Measurements from ENCODE around the gene ZSWIM6.

ZSWIM6 gene

DNA sequence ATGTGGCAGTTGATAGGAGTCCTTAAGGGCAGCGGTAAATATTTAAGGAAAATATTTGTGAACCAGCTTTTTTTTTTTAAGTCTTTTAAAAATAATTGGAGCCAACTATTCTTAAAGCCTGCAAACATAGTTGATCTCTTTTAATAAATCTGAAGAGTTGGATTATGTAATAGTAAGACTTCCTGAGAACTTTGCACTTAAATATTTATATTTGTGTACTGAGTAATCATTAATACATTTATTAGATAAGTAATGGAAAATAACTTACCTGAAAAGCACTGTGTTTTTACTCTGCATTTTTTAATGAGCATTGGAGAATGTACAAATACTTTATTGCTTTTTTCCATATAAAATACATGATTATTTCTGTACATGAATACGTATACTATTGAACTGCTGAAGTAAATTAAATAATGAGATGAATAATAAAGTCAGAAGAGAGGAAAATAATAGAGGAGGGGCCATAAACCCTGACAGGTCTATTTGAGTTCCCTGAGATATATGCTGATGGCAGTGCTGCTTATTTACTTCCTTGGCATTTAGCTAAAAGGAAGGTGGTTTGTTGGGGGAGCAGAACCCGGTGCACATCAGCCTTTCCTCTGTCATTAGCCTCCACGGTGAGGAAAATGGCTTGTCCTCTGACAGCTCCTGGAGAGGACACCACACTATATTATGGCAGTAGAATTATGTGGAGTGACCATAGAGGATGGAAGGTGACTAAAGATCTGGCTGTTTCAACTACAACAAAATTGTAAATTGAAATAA, 148.0 kb downstream of the ZSWIM6 start:
- TF ChIP-seq, protein P1, sequence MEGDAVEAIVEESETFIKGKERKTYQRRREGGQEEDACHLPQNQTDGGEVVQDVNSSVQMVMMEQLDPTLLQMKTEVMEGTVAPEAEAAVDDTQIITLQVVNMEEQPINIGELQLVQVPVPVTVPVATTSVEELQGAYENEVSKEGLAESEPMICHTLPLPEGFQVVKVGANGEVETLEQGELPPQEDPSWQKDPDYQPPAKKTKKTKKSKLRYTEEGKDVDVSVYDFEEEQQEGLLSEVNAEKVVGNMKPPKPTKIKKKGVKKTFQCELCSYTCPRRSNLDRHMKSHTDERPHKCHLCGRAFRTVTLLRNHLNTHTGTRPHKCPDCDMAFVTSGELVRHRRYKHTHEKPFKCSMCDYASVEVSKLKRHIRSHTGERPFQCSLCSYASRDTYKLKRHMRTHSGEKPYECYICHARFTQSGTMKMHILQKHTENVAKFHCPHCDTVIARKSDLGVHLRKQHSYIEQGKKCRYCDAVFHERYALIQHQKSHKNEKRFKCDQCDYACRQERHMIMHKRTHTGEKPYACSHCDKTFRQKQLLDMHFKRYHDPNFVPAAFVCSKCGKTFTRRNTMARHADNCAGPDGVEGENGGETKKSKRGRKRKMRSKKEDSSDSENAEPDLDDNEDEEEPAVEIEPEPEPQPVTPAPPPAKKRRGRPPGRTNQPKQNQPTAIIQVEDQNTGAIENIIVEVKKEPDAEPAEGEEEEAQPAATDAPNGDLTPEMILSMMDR (IDR thresholded peaks at IDR 0.05; ENCODE audit: low read depth, low read length) = no peak

DNA sequence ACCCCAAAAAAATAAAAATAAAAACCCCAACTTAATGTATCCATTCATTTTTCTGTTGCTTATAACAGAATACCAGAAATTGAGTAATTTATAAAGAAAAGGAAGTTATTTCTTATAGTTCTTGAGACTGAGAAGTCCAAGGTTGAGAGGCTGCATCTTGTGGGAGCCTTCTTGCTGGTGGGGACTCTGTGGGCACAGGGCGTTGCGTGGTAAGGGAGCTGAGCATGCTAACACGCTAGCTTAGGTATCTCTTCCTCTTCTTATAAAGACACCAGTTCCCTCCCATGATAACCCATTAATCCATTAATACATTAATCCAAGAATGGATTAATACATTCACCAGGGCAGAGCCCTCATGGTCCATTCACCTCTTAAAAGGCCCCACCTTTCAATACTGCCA, 150.9 kb downstream of the ZSWIM6 start:
- TF ChIP-seq, protein P1 (IDR thresholded peaks at IDR 0.05; ENCODE audit: low read depth, low read length) = no peak
- no peak overlapping the region for H3K4me3 ChIP-seq (replicated peaks in 1 of 2; ENCODE audit: low read depth in 2 of 2, low read length in 2 of 2)

More for the DNA sequence above, 148.0 kb downstream of the ZSWIM6 start:
- DNase-seq (ENCODE audit: low read depth in 2 of 2) = no peak
- H3K4me3 ChIP-seq (replicated peaks in 1 of 2; ENCODE audit: low read depth in 2 of 2, low read length in 2 of 2) = no peak overlapping the region

DNA sequence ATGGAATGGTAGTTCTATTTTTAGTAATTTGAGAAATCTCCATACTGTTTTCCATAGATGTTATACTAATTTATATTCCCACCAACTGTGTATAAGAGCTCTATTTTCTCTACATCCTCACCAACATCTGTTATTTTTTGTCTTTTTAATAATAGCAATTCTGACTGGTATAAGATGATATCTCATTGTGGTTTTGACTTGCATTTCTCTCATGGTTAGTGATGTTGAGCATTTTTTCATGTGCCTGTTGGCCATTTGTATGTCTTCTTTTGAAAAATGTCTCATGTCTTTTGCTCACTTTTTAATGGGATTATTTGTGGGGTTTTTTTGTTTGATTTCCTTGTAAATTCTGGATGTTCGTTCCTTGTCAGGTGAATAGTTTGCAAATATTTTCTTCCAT, 154.4 kb downstream of the ZSWIM6 start:
- H3K4me3 ChIP-seq (replicated peaks in 1 of 2; ENCODE audit: low read depth in 2 of 2, low read length in 2 of 2) = no peak overlapping the region
- TF ChIP-seq, protein P1 (IDR thresholded peaks at IDR 0.05; ENCODE audit: low read depth, low read length) = no peak
- no peak for DNase-seq (ENCODE audit: low read depth in 2 of 2)

More for the DNA sequence above, 150.9 kb downstream of the ZSWIM6 start:
- DNase-seq (ENCODE audit: low read depth in 2 of 2) = no peak

DNA sequence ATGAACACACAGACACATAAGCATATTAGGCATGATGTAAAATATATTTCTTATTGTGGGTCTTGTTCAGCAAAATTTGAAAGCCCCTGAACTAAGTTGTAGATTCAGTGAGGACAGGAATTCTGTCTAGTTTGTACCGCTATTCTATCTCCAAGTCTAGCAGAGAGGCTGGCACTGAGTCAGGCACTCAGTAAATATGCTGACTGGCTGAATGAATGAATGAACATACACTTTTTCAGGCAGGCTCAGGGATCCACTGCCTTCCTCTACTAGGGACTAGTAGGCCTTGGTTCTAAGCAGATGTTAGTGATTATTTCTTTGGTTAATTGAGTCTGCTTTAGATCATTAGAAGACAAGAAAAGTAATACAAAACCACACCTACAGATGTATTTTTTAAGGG, 157.5 kb downstream of the ZSWIM6 start:
- TF ChIP-seq, protein P1 (IDR thresholded peaks at IDR 0.05; ENCODE audit: low read depth, low read length) = no peak
- DNase-seq (ENCODE audit: low read depth in 2 of 2) = no peak
- H3K4me3 ChIP-seq (replicated peaks in 1 of 2; ENCODE audit: low read depth in 2 of 2, low read length in 2 of 2) = no peak overlapping the region

DNA sequence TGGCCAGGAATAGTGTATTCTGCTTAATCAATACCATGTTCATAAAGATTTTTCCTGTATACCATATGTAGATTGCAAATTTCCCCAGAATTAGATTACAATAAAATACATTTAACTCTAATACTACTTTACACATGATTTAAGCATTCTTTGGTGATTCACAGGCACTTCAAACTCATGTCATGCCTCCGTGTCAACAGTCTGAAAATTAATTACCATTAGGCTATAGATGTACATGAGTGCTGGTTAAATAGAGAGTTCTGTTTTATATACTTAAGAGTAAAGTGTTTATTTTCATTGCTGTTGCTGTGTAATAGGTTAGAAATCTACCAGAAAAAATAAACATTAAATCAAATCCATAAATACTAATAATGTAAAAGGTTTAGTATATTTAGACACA, 159.8 kb downstream of the ZSWIM6 start:
- H3K4me3 ChIP-seq (replicated peaks in 1 of 2; ENCODE audit: low read depth in 2 of 2, low read length in 2 of 2) = no peak overlapping the region
- TF ChIP-seq, protein P1 (IDR thresholded peaks at IDR 0.05; ENCODE audit: low read depth, low read length) = no peak
- no peak for DNase-seq (ENCODE audit: low read depth in 2 of 2)

DNA sequence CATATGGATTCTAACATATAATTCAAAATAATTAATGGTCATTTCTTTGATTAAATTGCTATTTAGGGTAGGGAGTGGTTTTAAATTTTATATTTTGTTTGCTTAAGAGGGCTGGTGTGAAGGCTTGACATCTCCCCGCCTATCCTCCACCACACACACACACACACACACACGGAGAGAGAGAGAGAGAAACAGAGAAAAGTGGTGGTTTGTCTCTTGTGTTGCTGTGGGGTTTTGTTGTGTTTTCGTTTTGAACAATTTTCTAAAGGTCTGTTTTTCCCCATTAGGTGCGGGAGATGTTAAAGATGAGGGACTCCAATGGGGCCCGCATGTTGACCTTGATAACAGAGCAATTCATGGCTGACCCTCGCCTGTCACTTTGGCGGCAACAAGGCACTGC, 161.9 kb downstream of the ZSWIM6 start:
- TF ChIP-seq, protein P1 (IDR thresholded peaks at IDR 0.05; ENCODE audit: low read depth, low read length) = no peak
- no peak for DNase-seq (ENCODE audit: low read depth in 2 of 2)
- no peak overlapping the region for H3K4me3 ChIP-seq (replicated peaks in 1 of 2; ENCODE audit: low read depth in 2 of 2, low read length in 2 of 2)

DNA sequence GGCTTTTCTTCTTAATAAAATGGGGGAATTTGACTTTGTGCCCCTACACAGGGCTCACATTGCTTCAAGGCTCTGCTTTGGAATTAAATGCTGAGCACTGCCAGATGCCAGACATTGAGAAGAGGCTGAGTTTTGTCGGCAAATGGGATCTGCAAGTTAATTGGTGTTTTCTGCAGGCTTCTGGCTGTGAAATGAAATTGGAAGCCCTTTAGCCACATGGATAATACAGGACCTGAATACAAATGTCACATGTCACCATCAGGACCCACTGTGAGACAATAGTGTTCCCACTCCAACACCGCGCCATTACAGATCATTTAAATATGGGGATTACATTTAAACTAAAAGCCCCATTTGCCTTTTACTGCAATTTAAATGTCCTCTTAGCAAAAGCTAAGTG, 164.4 kb downstream of the ZSWIM6 start:
- TF ChIP-seq, protein P1 (IDR thresholded peaks at IDR 0.05; ENCODE audit: low read depth, low read length) = no peak
- no peak overlapping the region for H3K4me3 ChIP-seq (replicated peaks in 1 of 2; ENCODE audit: low read depth in 2 of 2, low read length in 2 of 2)
- DNase-seq (ENCODE audit: low read depth in 2 of 2) = no peak
